Erythroblast (primary cell): ENCODE results near the gene SELENOI.

ENCODE experiments used
- GATA1 ChIP-seq: IDR thresholded peaks from 2 replicates; pipeline ENCODE4 v1.6.1; 2011; ENCODE audit warnings: low read depth, mild to moderate bottlenecking, control low read depth, low read length, moderate library complexity
- POLR2A ChIP-seq: IDR thresholded peaks from 2 replicates; pipeline ENCODE4 v1.6.1; 2011; ENCODE audit warnings: mild to moderate bottlenecking, low read length

DNA sequence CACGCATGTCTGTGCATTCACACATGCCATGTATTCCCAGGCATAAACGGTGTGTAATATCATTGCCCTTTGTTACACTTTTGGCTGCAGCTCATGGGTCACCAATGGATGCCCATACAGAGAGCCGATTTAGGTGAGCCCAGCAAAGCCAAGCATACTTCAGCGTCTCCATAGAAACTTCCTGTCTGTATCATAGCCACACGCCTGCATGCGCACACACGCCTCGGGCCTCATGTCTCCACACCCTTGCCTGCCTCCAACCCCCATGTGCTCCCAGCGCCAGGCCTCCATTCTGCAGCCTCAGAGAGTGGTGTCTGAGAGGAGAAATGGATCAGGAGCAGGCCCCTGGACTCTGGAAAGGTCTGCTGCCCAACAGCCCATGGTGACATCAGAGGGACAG is 33.5 kb upstream of the SELENOI start:
- TF ChIP-seq POLR2A (no peak), GATA1 (no peak)
